HL-60 (cell line): ENCODE results near the gene KRT4.

Experiments
- GABPA ChIP-seq: IDR thresholded peaks from 2 replicates; pipeline ENCODE4 v1.6.1; 2012; ENCODE audit warnings: low read depth
- TF ChIP-seq, protein P1 (sequence below): IDR thresholded peaks from one replicate; pipeline ENCODE4 v1.5.1; 2011; ENCODE audit warnings: low read length, control low read depth, inconsistent platforms; ENCODE audit not compliant: insufficient read depth
- TF ChIP-seq, protein P2 (sequence below): IDR thresholded peaks from 2 replicates; pipeline ENCODE4 v1.6.1; 2012; ENCODE audit warnings: low read depth; ENCODE audit not compliant: insufficient replicate concordance

DNA sequence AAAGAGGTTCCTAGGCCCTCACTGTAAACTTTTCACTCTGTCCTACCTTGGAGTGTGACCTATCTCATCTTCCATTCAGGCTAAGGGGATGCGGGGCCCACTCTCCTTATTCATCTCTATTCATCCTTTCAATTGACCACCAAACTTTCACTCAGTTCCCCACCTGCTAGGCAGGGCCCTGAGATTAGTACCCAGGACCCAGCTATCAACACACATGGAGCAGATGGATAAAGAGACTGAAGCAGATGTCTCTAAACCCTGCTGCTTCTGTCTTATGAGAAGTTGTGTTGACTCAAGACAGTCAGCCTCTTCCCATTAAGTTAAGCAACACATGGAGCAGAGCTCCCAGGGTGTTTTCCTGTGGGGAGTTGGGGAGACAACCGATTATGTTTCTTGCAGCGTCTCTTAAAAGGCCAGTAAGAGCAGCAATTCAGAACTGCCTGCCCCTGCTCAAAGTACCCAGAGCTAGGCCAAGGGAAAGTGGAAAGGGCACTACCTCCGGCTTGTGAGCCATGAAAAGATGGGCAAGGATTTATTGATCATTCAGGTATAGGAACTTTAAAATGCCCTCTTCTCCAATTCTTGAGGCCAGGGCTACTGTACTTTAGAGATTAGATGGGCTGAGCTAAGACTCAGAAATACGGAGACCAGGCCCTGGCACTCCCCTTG is 47.4 kb downstream of the KRT4 start:
- TF ChIP-seq, protein P1, sequence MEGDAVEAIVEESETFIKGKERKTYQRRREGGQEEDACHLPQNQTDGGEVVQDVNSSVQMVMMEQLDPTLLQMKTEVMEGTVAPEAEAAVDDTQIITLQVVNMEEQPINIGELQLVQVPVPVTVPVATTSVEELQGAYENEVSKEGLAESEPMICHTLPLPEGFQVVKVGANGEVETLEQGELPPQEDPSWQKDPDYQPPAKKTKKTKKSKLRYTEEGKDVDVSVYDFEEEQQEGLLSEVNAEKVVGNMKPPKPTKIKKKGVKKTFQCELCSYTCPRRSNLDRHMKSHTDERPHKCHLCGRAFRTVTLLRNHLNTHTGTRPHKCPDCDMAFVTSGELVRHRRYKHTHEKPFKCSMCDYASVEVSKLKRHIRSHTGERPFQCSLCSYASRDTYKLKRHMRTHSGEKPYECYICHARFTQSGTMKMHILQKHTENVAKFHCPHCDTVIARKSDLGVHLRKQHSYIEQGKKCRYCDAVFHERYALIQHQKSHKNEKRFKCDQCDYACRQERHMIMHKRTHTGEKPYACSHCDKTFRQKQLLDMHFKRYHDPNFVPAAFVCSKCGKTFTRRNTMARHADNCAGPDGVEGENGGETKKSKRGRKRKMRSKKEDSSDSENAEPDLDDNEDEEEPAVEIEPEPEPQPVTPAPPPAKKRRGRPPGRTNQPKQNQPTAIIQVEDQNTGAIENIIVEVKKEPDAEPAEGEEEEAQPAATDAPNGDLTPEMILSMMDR: no peak
- no peak for TF ChIP-seq GABPA
- TF ChIP-seq, protein P2, sequence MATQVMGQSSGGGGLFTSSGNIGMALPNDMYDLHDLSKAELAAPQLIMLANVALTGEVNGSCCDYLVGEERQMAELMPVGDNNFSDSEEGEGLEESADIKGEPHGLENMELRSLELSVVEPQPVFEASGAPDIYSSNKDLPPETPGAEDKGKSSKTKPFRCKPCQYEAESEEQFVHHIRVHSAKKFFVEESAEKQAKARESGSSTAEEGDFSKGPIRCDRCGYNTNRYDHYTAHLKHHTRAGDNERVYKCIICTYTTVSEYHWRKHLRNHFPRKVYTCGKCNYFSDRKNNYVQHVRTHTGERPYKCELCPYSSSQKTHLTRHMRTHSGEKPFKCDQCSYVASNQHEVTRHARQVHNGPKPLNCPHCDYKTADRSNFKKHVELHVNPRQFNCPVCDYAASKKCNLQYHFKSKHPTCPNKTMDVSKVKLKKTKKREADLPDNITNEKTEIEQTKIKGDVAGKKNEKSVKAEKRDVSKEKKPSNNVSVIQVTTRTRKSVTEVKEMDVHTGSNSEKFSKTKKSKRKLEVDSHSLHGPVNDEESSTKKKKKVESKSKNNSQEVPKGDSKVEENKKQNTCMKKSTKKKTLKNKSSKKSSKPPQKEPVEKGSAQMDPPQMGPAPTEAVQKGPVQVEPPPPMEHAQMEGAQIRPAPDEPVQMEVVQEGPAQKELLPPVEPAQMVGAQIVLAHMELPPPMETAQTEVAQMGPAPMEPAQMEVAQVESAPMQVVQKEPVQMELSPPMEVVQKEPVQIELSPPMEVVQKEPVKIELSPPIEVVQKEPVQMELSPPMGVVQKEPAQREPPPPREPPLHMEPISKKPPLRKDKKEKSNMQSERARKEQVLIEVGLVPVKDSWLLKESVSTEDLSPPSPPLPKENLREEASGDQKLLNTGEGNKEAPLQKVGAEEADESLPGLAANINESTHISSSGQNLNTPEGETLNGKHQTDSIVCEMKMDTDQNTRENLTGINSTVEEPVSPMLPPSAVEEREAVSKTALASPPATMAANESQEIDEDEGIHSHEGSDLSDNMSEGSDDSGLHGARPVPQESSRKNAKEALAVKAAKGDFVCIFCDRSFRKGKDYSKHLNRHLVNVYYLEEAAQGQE: no peak
